Panc1 (cell line): Measurements from ENCODE around the gene ATG4D. TPM values are rescaled to one million over a fixed set of nuclear protein-coding genes. Genes with fewer than 3 reads are reported as not detected.

Source experiments
- ATAC-seq: fragments of 200-7000 bp; cut with Tn5 transposase; 2 replicates; pipeline ENCODE4 v1.9.1; 2020; ENCODE audit warnings: mild to moderate bottlenecking, moderate library complexity
- BruUV-seq: library from RNA; stranded (reverse); fragments of 400-500 nt; replicated peaks from 2 replicates; lab custom pipeline; 2021; lab: Mats Ljungman, UMichigan
- CTCF ChIA-PET: fragments of 300-600 bp; sonication (Branson Sonifier 250); formaldehyde crosslinking; loops from one replicate; lab custom pipeline; 2022; ENCODE audit warnings: antibody characterized with exemption; lab: Charles Lee
- POLR2A ChIA-PET: fragments of 300-600 bp; sonication (Branson Sonifier 250); formaldehyde crosslinking; loops from one replicate; lab custom pipeline; 2022; ENCODE audit warnings: antibody characterized with exemption; lab: Charles Lee
- DNase-seq: peaks from one replicate; pipeline ENCODE4 v3.0.0-alpha.2; 2010; ENCODE audit warnings: low read depth, low spot score
- H3K27ac ChIP-seq: 2 replicates; pipeline ENCODE4 v1.5.1; 2011; ENCODE audit warnings: mild to moderate bottlenecking, low read length, inconsistent platforms
- H3K27me3 ChIP-seq: fragments of 200-500 bp; sonication (Bioruptor generic); 2 replicates; pipeline ENCODE4 v1.6.0; 2014; ENCODE audit warnings: low read length, inconsistent platforms; ENCODE audit not compliant: control insufficient read depth, insufficient read depth
- H3K36me3 ChIP-seq: fragments of 200-500 bp; sonication (Bioruptor generic); 2 replicates; pipeline ENCODE4 v1.5.1; 2014; ENCODE audit warnings: inconsistent platforms, mild to moderate bottlenecking, low read length, moderate library complexity; ENCODE audit not compliant: control insufficient read depth, insufficient read depth
- H3K4me1 ChIP-seq: 2 replicates; pipeline ENCODE4 v1.5.1; 2011; ENCODE audit warnings: inconsistent platforms, mild to moderate bottlenecking, low read length, moderate library complexity; ENCODE audit not compliant: control insufficient read depth, insufficient read depth
- H3K4me3 ChIP-seq, 2 experiments: 2 replicates each; pipeline ENCODE4 v1.5.1; 2011 to 2012; ENCODE audit warnings: low read depth in 2 of 2, low read length in 2 of 2, mild to moderate bottlenecking in 2 of 2, inconsistent platforms in 1 of 2, moderate library complexity in 1 of 2
- H3K9me3 ChIP-seq: fragments of 200-500 bp; sonication (Bioruptor generic); 2 replicates; pipeline ENCODE4 v1.5.1; 2014; ENCODE audit warnings: low read depth, mild to moderate bottlenecking, inconsistent platforms, low read length, moderate library complexity; ENCODE audit not compliant: control insufficient read depth, insufficient read depth
- POLR2AphosphoS5 ChIP-seq: IDR thresholded peaks from 2 replicates; pipeline ENCODE4 v1.6.1; 2012; ENCODE audit warnings: mild to moderate bottlenecking, low read depth, low read length, moderate library complexity
- SIN3A ChIP-seq: IDR thresholded peaks from 2 replicates; pipeline ENCODE4 v1.6.1; 2012; ENCODE audit warnings: low read depth, mild to moderate bottlenecking, low read length, moderate library complexity, borderline replicate concordance; ENCODE audit not compliant: insufficient read depth
- TCF7L2 ChIP-seq: IDR thresholded peaks from 2 replicates; pipeline ENCODE4 v1.6.1; 2011; ENCODE audit warnings: mild to moderate bottlenecking, low read depth, low read length, inconsistent platforms
- in situ Hi-C: cut with HindIII; loops from 2 replicates; pipeline ENCODE4 v1.10.0; 2016; ENCODE audit warnings: low sequenced_read_pairs, low pct_unique_long_range_greater_than_20kb
- intact Hi-C: fragments of 100-400 bp; cut with micrococcal nuclease; formaldehyde crosslinking; loops from one replicate; pipeline ENCODE4 v1.10.0; 2022; ENCODE audit not compliant: unreplicated experiment
- total RNA-seq: library from RNA; stranded (reverse); gene quantifications from one replicate; pipeline ENCODE4 v1.2.1, GENCODE V29; 2021; ENCODE audit not compliant: unreplicated experiment
- TF ChIP-seq, protein P1 (sequence below), 2 experiments: IDR thresholded peaks; 2 replicates each; pipeline ENCODE4 v1.6.1; 2011 to 2012; ENCODE audit warnings: low read depth in 2 of 2, control low read depth in 1 of 2, low read length in 1 of 2, mild to moderate bottlenecking in 1 of 2, moderate library complexity in 1 of 2; ENCODE audit not compliant: insufficient read depth in 1 of 2
- TF ChIP-seq, protein P2 (sequence below): fragments of 450-650 bp; IDR thresholded peaks from 2 replicates; pipeline ENCODE4 v1.5.1; 2017; ENCODE audit warnings: mild to moderate bottlenecking

Gene ATG4D
- total RNA-seq, 1 experiment from 2014 or later, result 28.0 TPM

GRCh38 chr19:10593148-10593547 lies 49.4 kb downstream of the ATG4D start:
- Histone ChIP-seq H3K27me3 (no peaks in the 10 kb centered on the region), H3K27ac (no peak overlapping the region), H3K4me3 (no peak overlapping the region), H3K36me3 (no peaks in the 10 kb centered on the region), H3K9me3 (no peaks in the 10 kb centered on the region), H3K4me1 (no peaks in the 10 kb centered on the region)
- intact Hi-C loops, result no loop called here
- no TSS peak for BruUV-seq
- ChIA-PET POLR2A (no interaction called here), CTCF (no interaction called here)
- TF ChIP-seq, protein P1, sequence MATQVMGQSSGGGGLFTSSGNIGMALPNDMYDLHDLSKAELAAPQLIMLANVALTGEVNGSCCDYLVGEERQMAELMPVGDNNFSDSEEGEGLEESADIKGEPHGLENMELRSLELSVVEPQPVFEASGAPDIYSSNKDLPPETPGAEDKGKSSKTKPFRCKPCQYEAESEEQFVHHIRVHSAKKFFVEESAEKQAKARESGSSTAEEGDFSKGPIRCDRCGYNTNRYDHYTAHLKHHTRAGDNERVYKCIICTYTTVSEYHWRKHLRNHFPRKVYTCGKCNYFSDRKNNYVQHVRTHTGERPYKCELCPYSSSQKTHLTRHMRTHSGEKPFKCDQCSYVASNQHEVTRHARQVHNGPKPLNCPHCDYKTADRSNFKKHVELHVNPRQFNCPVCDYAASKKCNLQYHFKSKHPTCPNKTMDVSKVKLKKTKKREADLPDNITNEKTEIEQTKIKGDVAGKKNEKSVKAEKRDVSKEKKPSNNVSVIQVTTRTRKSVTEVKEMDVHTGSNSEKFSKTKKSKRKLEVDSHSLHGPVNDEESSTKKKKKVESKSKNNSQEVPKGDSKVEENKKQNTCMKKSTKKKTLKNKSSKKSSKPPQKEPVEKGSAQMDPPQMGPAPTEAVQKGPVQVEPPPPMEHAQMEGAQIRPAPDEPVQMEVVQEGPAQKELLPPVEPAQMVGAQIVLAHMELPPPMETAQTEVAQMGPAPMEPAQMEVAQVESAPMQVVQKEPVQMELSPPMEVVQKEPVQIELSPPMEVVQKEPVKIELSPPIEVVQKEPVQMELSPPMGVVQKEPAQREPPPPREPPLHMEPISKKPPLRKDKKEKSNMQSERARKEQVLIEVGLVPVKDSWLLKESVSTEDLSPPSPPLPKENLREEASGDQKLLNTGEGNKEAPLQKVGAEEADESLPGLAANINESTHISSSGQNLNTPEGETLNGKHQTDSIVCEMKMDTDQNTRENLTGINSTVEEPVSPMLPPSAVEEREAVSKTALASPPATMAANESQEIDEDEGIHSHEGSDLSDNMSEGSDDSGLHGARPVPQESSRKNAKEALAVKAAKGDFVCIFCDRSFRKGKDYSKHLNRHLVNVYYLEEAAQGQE (IDR thresholded peaks at IDR 0.05; ENCODE audit: insufficient read depth in 1 of 2, low read depth in 2 of 2, low read length in 1 of 2), result no peak
- TF ChIP-seq, protein P2, sequence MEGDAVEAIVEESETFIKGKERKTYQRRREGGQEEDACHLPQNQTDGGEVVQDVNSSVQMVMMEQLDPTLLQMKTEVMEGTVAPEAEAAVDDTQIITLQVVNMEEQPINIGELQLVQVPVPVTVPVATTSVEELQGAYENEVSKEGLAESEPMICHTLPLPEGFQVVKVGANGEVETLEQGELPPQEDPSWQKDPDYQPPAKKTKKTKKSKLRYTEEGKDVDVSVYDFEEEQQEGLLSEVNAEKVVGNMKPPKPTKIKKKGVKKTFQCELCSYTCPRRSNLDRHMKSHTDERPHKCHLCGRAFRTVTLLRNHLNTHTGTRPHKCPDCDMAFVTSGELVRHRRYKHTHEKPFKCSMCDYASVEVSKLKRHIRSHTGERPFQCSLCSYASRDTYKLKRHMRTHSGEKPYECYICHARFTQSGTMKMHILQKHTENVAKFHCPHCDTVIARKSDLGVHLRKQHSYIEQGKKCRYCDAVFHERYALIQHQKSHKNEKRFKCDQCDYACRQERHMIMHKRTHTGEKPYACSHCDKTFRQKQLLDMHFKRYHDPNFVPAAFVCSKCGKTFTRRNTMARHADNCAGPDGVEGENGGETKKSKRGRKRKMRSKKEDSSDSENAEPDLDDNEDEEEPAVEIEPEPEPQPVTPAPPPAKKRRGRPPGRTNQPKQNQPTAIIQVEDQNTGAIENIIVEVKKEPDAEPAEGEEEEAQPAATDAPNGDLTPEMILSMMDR, result no peak
- TF ChIP-seq POLR2AphosphoS5 (no peak), SIN3A (no peak), TCF7L2 (no peak)
- DNase-seq (no peak), ATAC-seq (no peak)
- in situ Hi-C loops, result no loop called here

DNA sequence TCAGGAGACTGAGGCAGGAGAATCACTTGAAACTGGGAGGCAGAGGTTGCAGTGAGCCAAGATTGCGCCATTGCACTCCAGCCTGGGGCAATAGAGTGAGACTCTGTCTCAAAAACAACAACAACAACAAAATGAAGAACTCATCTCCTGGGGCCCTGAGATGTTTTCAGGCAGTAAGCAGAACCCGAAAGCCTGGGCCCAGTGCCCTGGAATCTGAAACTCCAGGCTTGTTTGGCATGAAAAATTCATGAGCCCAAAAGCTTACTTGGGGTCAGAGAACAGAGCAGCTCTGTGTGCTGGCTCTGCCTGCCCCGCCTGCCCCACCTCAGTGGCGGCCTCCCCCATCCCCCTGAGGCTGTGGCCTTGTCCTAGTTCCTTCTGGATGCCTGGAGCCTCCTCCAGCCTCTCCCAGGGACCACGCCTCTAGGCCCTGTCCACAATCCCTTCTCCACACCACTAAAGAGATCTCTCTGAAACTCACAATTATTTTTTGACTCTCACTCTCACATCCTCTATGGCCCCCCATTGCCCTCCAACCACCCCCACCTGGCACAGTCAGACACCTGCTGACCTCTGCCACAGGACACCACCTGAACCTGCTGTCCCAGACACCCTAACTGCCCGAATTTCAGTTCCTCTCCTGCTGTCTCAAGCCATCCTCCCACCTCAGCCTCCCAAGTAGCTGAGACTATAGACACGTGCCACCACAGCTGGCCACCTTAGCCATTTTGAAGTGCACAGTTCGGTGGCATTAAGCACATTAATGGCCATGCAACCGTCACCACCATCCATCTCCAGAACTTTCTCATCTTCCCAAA lies 50.3 kb downstream of the ATG4D start:
- H3K4me3 ChIP-seq, result no peak overlapping the region
- in situ Hi-C loops, result no loop called here
- no peaks in the 10 kb centered on the region for H3K36me3 ChIP-seq
- DNase-seq (no peak), ATAC-seq (no peak)
- no peak overlapping the region for H3K27ac ChIP-seq
- H3K27me3 ChIP-seq, result no peaks in the 10 kb centered on the region
- CTCF ChIA-PET, result no interaction called here
- TF ChIP-seq POLR2AphosphoS5 (no peak), SIN3A (no peak), TCF7L2 (no peak)
- TF ChIP-seq, protein P1 (IDR thresholded peaks at IDR 0.05; ENCODE audit: insufficient read depth in 1 of 2, low read depth in 2 of 2, low read length in 1 of 2), result no peak
- TF ChIP-seq, protein P2, result no peak
- H3K9me3 ChIP-seq, result no peaks in the 10 kb centered on the region
- POLR2A ChIA-PET, result no interaction called here
- BruUV-seq, result no TSS peak
- no peaks in the 10 kb centered on the region for H3K4me1 ChIP-seq
- intact Hi-C loops, result no loop called here
